CD4-positive, alpha-beta T cell treated with Interferon alpha-2 for 1 hour (primary cell): ENCODE results near the gene ACIN1.
"Not testable (repeated sequence)": the region's sequence is repeated elsewhere in the genome, so short reads cannot be mapped to it uniquely, and the experiment has no call there.

Experiments
- DNase-seq, 2 donors: peaks; one replicate each; pipeline ENCODE4 v3.0.0-alpha.2; 2020 to 2022

The ACIN1 gene

DNA sequence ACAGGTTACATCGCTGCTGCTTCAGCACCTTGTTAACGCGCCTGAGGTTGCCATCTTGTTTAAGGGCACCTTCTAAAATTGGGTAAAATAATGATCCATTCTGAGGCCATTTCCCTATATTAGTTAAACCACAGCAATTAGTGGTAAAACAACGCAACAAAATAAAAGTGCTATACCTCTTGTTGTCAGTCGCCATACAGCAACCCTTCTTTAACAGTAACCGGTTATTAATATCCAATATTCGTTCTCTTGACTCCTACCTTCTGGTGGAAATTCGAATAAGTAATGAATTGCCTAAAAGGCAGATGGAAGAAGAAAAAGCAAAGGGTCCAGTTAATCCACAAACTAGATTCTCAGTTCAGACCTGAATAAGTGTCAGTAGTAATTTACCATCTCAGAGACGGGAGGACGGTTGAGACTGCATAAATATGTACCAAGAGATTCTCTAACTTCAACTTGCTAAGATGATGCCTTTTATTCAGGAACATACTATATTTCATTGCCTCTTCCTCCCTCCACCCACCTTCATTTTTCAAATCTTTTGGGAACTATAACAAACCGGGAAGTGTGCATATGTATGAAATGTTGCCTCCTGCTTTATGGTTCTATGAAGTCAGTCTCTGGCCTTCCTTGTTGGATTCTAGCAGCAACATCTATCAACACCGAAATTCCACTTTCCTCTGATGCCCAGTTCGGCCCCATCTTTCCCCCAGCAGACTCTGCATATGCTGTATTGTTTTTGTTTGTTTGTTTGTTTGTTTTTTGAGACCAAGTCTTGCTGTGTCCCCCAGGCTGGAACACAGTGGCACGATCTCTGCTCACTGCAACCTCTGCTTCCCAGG, 59.4 kb downstream of the ACIN1 start:
- no peak for DNase-seq

GRCh38 chr14:23034498-23035302, 60.2 kb downstream of the ACIN1 start, which contains the start of gene PSMB5:
TSS of gene PSMB5 (minus strand) at chr14:23034900. CDS start at chr14:23034881, 19 bp downstream.
- DNase-seq, result peak; percentile 92 to 94

DNA sequence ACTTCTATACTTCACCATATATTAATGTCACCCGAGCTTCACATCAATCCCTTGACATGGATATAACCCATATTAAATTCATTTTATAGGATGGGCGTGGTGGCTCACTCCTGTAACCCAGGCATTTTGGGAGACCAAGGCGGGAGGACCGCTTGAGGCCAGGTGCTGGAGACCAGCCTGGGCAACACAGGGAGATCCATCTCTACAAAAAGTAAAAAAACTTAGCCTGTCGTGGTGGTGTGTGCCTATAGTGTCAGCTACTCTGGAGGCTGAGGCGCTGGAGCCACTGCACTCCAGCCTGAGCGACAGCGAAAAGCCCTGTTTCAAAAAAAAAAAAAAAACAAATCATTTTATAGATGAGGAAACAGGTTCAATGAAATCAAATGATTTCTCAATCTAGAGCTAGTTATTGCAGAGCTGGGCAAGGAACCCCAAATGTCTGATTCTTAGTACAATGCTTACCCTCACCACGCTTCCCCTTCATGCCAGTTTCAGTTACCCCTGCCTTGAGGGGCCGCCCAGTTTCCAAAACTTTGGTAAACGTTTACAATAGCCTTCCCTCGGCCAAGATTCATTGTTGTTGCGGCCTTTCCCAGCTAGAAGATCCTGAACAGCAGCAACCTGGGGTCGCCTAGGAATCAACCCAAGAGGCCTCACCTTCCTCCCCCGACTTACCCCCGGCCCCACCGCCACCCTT, 61.0 kb downstream of the ACIN1 start:
- no peak for DNase-seq

DNA sequence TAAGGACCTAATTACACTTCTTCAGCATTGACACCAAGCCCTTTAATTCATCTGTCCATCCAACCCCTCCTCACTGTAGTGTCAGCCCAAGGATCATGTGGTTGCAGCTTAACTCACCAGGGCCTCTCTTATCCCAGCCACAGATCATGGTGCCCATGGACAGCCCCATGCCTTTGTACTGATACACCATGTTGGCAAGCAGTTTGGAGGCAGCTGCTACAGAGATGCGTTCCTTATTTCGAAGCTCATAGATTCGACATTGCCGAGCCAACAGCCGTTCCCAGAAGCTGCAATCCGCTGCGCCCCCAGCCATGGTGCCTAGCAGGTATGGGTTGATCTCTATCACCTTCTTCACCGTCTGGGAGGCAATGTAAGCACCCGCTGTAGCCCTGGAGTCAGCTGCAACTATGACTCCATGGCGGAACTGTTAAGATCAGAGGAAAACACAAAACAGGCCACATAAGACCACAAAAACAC, 61.6 kb downstream of the ACIN1 start:
- no peak for DNase-seq

DNA sequence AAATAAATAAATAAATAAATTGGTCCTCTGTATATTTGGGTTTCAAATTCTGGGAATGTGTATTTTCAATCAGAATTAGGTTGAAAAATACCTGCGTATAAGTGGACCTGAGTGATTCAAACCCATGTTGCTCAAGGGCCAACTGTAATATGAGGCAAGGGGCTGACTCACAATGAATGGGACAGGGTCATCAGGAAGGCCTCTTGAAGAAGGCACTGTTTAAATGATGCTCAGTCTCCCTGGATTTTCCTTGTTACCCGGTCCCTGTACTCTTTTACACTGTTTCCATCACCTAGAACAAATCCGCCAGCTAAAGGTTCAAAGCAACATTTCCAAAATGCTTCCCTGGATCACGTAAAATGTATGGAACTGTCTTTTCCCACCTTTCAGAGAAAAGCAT, 64.0 kb downstream of the ACIN1 start:
- no peak for DNase-seq

GRCh38 chr14:23028799-23029198, 66.1 kb downstream of the ACIN1 start:
- peak in 1 of 2 donors; percentile 34 for DNase-seq

DNA sequence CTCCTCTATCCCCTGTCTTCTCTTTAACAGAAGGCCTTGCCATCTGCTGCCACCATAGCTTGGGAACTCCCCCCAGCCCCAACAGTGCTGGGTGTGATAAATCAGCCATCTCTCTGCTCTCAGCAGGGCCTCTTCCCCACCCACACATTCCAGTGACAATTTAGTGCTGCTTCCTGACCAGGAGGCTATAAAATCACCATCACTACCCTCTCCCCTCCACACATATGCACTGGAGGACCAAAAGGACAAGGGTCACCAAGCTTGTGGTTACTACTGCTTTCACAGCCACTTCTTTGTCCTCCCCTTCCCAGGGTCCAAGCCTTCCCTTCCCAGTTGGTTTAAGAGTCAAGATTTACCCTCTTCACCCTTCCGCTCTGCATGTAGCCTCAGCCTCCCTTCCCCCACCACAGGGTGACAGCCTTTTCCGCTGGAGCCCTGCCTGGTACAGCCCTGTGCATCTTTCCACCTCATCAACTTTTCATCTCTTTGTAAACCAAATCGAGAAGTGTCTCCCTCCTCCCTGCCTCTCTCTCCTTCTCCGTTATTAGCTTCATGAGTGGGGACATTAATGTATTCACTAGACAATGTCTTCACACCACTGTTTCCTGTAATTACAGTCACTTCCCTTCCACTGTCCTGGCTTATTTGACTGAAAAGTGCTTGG, 69.7 kb downstream of the ACIN1 start:
- DNase-seq, result no peak

GRCh38 chr14:23024612-23025075, 70.3 kb downstream of the ACIN1 start:
- DNase-seq, result no peak

DNA sequence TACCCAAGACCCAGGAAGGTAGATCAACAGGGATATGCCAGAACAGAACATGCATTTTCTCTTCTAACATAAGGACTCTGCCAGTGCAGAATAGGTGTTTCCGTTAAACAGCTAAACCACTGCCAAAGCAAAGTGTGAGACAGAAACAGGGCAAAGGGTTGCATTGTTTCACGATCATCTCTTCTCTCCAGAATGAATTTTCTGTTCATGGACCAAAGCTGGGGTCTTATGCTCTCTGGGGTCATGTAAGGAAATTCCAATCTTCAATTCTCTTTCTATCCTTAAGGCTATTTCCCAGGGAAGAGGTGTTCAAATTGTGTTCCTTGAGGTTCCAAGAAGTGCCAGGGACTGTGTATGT, 71.2 kb downstream of the ACIN1 start:
- DNase-seq, result no peak

DNA sequence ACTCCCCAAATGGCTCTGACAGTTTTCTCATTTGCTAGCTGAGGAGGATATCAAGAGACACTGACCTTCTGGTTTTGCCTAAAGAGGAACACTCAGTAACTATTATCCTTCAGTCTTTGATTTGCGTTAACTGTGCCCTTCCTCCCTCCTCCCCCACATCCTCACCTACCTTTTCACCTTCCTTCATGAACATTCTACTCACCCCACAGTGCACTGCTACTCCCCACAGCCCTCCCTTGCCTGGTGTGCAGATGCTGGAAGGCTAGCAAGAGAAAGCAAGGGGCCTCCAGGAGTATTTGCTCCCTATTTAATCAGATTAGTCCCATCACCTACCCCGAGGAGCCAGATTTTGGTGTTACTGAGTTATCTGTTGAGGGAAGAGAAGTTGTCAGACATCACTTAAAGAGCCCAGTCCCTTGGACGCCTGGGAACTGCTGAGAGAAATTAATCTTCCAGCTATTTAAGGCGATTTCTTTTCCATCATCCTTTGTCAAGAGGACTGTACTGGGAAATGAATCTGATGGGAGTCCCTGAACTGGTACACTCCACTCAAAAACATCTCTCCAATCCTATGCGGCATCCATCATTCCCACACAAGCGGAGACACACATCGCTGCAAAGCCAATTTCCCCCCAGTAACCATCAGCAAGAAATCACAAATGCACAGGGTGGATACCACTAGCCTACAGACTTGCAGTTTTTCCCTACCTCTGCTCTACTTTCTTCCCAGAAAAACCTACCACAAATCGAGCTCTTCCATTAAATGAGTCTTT, 71.7 kb downstream of the ACIN1 start:
- DNase-seq, result no peak

DNA sequence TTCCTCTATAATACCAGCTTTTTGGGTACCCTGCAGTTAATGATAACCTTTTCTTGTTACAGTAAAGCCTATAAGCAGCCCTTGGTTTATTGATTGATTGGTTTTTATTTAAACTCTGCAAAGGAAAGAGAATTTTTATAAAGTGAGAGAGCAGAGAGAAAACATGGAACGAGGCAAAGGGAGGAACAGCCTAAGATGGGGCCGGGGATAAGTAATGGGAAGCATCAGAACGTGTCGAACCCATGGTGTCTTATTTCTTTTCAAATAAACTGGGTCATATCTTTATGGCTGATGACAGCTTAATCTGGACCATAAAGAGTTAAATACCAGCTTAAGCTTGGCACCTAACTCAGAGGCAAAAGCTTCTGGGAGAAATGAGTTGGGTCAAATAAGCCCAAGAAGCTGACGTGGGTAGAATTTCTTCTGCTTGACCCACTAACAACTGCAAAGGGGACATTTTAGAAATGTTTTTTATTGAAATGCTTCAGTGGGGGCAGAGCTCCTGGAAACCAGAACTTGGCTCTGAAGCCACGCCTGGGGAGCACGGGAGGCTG, 73.0 kb downstream of the ACIN1 start:
- no peak for DNase-seq

DNA sequence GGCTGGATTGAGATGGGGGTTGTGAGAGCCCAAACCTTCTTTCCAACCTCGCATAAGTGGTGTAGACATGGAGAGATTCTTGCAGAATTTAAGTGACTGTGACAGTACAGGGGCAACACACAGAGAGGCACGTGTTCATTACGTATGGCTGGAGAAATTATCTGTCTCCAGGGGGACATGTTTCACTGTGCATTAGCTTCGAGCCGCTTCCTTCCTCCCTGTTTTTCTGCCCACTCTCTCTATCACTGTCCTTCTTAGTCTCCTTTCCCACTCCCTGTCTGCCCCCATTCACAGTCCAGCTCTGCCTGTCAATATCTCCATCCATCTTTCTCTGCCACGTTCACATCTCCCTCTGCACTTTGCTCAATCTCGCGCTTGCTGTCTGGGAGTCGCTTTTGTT, 73.5 kb downstream of the ACIN1 start:
- DNase-seq, result no peak

DNA sequence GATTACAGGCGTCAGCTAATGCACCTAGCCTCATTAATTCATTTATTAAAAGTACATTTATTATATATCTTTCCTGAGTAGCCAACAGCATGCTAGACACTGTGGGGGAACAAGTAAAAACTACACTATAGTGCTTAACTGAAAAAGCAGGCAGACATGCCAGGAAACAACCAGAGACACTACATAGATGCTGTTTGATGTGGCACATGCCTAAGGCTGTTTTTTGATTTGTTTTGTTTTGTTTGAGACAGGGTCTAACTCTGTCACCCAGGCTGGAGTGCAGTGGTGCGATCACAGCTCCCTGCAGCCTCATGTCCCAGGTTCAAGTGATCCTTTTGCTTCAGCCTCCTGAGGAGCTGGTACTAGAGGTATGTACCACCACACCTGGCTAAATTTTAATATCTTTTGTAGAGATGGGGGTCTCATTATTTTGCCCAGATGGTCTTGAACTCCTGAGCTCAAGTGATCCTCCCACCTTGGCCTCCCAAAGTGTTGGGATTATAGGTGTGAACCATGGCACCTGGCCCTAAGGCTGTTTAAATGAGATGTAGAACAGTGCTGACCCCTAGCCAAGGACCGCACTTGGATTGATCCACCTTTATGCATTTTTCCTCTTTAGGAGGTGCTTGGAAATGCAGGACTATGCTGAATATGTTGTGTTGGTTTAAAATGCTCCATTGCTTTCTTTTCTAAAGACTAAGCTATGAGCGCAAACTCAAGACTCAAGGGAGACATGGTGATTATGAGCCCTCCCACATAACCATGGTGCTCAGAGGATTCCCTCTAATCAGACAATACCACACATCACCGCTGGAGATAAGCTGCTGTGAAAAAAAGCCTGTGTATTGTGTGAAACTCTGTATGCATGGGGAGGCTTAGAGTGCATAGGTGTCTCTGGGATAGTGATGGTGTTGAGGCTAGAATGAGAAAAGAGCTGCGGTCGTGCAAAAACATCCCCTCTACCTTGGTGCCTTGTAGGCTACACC, 74.5 kb downstream of the ACIN1 start:
- no peak for DNase-seq

- DNase-seq, result no peak
Measured at GRCh38 chr14:23018107-23018506, 76.8 kb downstream of the ACIN1 start.

DNA sequence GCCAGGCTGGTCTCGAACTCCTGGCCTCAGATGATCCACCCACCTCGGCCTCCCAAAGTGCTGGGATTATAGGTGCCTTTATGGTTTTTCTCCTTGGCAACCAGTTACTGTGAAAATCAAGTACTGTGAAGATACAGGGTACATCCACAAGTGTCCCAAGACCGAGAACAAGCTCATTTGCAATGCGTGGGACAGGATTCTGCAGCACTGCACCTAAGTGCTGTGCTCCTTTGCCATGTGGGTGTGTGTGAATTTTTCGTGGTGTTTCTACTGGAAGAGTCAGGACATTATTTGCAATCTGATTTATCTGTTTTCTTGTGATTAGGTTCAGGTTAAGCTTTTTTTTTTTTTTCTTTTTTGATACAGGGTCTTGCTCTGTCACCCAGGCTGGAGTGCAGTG, 77.8 kb downstream of the ACIN1 start:
- DNase-seq, result no peak

DNA sequence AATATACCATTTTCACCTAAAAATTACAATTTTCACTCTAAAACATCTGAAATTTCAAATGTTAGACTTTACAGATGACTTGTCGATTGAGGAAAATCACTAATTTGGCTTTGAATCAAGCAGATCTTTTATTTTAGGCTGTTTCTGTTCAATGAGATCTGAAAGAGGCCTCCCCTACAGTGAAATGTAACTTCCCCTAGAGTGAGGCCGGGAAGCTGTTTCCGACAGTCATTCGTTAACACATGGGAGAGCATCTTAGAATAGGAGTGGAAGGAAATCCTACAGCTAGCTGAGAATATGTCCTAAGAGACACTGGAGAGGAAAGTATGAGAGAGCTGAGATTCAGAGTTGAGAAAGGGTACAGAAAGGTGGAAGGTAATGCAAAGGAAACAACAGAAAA, 79.3 kb downstream of the ACIN1 start:
- DNase-seq, result no peak

GRCh38 chr14:23013749-23014054, 81.2 kb downstream of the ACIN1 start:
- not testable (repeated sequence) for DNase-seq

- no peak for DNase-seq
Measured at GRCh38 chr14:23013054-23013748, 81.7 kb downstream of the ACIN1 start.

GRCh38 chr14:23009939-23010726, 84.8 kb downstream of the ACIN1 start, which contains the start of gene C14orf93:
TSS of gene C14orf93 (minus strand) at chr14:23010143. CDS start at chr14:22999023, 11,120 bp downstream.
- peak; percentile 74 to 82 for DNase-seq
